Spinal cord (tissue), 10 donors: Measurements from ENCODE around the gene ZSCAN18. TPM values are rescaled to one million over a fixed set of nuclear protein-coding genes. Genes with fewer than 3 reads are reported as not detected.

ENCODE experiments used
- DNase-seq, 6 donors: peaks; one replicate each; pipeline versions ENCODE4 v3.0.0 to v3.0.0-alpha.2; 2013 to 2015; ENCODE audit warnings: low spot score in 6 of 6, low read depth in 4 of 6
- H3K27ac ChIP-seq: one replicate; pipeline ENCODE4 v1.5.1; 2013; ENCODE audit warnings: low read depth, low read length, control low read depth
- H3K27me3 ChIP-seq: one replicate; pipeline ENCODE4 v1.6.1; 2013; ENCODE audit warnings: low read length; ENCODE audit not compliant: control insufficient read depth, insufficient read depth
- H3K36me3 ChIP-seq: one replicate; pipeline ENCODE4 v1.6.1; 2013; ENCODE audit warnings: low read length; ENCODE audit not compliant: control insufficient read depth, insufficient read depth
- H3K4me1 ChIP-seq: one replicate; pipeline ENCODE4 v1.6.1; 2013; ENCODE audit warnings: low read length; ENCODE audit not compliant: control insufficient read depth, insufficient read depth
- H3K4me3 ChIP-seq: one replicate; pipeline ENCODE4 v1.5.1; 2013; ENCODE audit warnings: low read depth, low read length, control low read depth
- H3K9me3 ChIP-seq: one replicate; pipeline ENCODE4 v1.6.1; 2013; ENCODE audit warnings: low read length; ENCODE audit not compliant: control insufficient read depth, insufficient read depth
- WGBS: methylation state at CpG from one replicate; pipeline ENCODE4 v1.1.5; 2013; ENCODE audit warnings: missing lambda C conversion rate; ENCODE audit not compliant: insufficient coverage; 5-methylcytosine and 5-hydroxymethylcytosine counted together
- polyA plus RNA-seq, 2 donors: library from polyadenylated mRNA; unstranded; fragments of 120-200 nt; gene quantifications; one replicate each; pipeline ENCODE4 v1.2.1, GENCODE V29; 2013; ENCODE audit not compliant: insufficient read length in 2 of 2
- total RNA-seq, 2 donors: library from RNA; depleted of rRNA in 1 of 2; stranded (reverse); fragments of 120-200 nt in 1 of 2; fragments of >200 nt in 1 of 2; gene quantifications; one replicate each; pipeline versions ENCODE4 v1.2.3 to v1.2.4, GENCODE V29; 2013 to 2014
- donor health status: healthy.

Gene ZSCAN18
- total and polyA plus RNA-seq, 4 donors, result 81.2 to 151 (median 120) TPM

DNA sequence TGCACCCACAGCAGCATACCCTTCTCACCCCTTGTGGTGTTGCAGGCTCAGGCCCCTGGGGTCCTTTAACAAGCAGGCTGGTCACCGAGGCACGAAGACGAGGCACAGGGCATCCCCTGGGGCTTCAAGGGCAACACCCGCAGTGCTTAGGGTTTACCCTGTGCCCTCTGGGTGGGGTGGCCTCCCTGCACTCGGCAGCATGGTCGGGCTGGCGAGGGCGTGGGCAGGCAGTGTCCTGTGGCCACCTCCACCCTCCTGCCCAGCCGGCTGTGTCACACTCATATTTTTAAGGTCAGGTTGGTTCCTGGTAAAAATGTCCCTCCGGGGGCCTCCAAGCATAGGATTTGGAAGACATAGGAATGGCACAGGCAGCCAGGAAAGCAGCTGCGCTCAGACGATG is 50.4 kb downstream of the ZSCAN18 start:
- 93% methylated on average over 12 of the region's 12 CpGs for WGBS
- Histone ChIP-seq H3K4me3 (no peak overlapping the region), H3K9me3 (peaks cover 33% of the 10 kb centered on the region), H3K27ac (no peak overlapping the region), H3K27me3 (no peaks in the 10 kb centered on the region), H3K4me1 (no peaks in the 10 kb centered on the region), H3K36me3 (peaks cover 41% of the 10 kb centered on the region)
- DNase-seq, result no peak

DNA sequence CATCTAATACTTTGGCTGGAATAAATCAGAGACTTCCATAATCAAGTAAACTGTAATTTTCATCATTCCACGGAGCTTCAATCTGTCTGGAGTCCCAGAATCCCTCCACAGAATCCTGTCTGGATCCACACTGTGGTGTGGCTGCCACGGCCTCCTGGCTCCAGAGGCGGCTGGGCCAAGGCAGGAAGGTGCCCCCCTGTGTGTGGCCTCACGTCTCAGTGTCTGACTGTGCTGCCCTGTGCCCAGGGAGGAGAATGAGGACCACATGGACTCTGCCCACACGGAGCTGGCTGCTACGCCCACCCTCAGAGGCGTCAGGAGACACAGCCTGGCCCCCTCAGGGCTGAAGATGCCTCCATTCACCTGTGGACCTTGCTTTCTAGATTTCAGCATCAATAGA is 51.2 kb downstream of the ZSCAN18 start:
- Histone ChIP-seq H3K4me1 (no peaks in the 10 kb centered on the region), H3K36me3 (peaks cover 37% of the 10 kb centered on the region), H3K27ac (no peak overlapping the region), H3K4me3 (no peak overlapping the region), H3K27me3 (no peaks in the 10 kb centered on the region), H3K9me3 (peaks cover 30% of the 10 kb centered on the region)
- no peak for DNase-seq
- 79% methylated on average over 7 of the region's 7 CpGs for WGBS

DNA sequence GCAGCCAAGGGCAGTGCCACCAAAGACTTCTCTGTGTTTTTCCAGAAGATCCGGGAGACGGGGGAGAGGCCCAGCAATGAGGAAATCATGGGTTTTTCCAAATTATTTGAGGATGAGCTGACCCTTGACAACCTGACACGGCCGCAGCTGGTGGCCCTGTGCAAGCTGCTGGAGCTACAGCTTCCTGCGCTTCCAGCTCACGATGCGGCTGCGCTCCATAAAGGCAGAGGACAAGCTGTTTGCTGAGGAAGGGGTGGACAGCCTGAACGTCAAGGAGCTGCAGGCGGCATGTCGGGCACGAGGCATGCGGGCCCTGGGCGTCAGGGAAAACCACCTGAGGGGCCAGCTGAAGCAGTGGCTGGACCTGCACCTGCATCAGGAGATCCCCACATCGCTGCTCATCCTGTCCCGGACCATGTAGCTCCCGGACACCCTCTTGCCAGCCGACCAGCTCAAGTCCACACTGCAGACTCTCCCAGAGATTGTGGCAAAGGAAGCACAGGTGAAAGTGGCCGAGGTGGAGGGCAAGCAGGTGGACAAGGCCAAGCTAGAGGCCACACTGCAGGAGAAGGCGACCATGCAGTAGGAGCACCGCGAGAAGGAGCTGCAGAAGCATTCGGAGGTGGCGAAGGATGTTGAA is 52.5 kb downstream of the ZSCAN18 start:
- no peak for DNase-seq
- H3K4me1 ChIP-seq, result no peaks in the 10 kb centered on the region
- H3K27ac ChIP-seq, result no peak overlapping the region
- no peaks in the 10 kb centered on the region for H3K27me3 ChIP-seq
- 96% methylated on average over 24 of the region's 24 CpGs for WGBS
- peaks cover 38% of the 10 kb centered on the region for H3K36me3 ChIP-seq
- H3K9me3 ChIP-seq, result peaks cover 23% of the 10 kb centered on the region
- H3K4me3 ChIP-seq, result no peak overlapping the region

DNA sequence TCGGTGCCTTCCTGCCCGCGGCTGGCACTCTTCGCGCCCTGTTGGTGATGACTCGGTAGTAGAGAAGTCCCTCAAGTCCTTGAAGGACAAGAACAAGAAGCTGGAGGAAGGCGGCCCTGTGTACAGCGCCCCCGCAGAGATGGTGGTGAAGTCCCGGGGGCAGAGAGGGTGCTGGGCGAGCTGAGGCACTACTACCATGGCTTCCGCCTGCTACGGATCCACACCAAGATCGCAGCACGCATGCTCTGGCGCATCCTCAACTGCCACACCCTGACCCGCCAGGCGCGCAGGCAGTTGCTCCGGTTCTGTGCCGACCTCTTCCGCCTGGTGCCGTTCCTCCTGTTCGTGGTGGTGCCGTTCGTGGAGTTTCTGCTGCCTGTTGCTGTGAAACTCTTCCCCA is 53.1 kb downstream of the ZSCAN18 start:
- H3K4me3 ChIP-seq, result no peak overlapping the region
- H3K4me1 ChIP-seq, result no peaks in the 10 kb centered on the region
- H3K27ac ChIP-seq, result no peak overlapping the region
- 91% methylated on average over 26 of the region's 26 CpGs for WGBS
- H3K27me3 ChIP-seq, result no peaks in the 10 kb centered on the region
- H3K9me3 ChIP-seq, result peaks cover 23% of the 10 kb centered on the region
- no peak for DNase-seq
- peaks cover 44% of the 10 kb centered on the region for H3K36me3 ChIP-seq

DNA sequence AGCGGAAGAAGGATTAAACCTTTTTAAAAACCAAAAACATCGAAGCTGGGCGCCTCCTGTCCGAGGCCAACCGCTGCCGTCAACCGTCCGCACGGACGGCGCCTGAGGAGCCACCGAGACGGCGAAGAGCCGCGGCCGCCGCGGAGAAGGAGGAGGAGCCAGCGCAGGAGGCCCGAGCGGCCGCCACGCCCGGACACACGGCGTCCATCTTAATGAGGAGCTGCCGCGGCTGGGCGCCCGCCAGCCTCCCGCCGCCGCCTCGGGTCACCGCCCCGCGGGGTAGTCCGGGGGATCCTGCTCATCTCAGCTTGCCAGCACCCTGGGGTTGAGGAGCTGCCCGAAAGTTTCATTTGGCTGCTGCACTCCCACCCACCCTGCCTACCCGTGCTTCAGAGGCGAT is 53.6 kb downstream of the ZSCAN18 start:
- Histone ChIP-seq H3K27ac (no peak overlapping the region), H3K27me3 (no peaks in the 10 kb centered on the region), H3K36me3 (peaks cover 45% of the 10 kb centered on the region), H3K4me3 (no peak overlapping the region), H3K4me1 (no peaks in the 10 kb centered on the region), H3K9me3 (peaks cover 20% of the 10 kb centered on the region)
- 42% methylated on average over 41 of the region's 42 CpGs for WGBS
- DNase-seq, result no peak

DNA sequence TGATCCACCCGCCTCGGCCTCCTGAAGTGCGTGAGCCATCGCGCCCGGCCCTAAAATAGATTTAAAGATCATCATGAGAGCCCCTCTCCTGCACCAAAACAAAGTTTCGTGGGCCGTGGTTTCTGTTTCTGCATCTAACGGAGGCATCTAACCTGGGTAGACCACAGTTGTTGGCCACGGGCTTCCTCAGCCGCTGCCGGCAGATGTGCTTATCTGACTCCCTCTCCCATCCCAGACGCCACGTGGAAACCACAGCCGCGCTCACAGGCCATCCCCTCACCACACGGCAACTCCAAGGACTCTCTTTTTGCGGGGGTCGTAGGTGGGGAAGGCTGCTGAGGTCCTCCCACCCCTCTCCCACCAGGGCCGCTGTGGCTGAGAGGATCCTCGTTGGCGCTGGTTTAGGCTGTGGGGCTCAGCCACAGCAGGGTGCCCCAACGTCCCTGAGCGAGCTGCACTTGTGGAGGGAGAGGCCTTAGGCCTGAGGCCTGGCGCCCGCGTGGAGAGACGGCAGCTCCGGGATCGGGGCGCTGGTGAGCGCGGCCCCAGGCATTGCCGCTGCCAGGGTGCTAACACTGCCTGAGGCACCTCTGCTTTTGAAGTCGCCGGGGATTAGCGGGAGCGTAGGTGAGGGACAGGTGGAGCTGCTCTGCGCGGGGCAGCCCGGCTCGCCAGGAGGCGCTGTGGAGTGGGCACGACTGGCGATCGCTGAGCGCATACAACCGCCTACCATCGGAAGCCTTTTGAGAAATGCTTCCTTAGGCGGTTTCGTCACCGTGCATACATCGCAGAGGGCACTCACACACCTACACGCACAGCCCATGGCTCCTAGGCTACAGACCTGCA is 55.3 kb downstream of the ZSCAN18 start:
- Histone ChIP-seq H3K9me3 (peaks cover 13% of the 10 kb centered on the region), H3K27ac (no peak overlapping the region), H3K36me3 (peaks cover 47% of the 10 kb centered on the region), H3K4me1 (peaks cover 12% of the 10 kb centered on the region), H3K27me3 (no peaks in the 10 kb centered on the region), H3K4me3 (no peak overlapping the region)
- DNase-seq, result no peak
- 36% methylated on average over 42 of the region's 54 CpGs for WGBS

DNA sequence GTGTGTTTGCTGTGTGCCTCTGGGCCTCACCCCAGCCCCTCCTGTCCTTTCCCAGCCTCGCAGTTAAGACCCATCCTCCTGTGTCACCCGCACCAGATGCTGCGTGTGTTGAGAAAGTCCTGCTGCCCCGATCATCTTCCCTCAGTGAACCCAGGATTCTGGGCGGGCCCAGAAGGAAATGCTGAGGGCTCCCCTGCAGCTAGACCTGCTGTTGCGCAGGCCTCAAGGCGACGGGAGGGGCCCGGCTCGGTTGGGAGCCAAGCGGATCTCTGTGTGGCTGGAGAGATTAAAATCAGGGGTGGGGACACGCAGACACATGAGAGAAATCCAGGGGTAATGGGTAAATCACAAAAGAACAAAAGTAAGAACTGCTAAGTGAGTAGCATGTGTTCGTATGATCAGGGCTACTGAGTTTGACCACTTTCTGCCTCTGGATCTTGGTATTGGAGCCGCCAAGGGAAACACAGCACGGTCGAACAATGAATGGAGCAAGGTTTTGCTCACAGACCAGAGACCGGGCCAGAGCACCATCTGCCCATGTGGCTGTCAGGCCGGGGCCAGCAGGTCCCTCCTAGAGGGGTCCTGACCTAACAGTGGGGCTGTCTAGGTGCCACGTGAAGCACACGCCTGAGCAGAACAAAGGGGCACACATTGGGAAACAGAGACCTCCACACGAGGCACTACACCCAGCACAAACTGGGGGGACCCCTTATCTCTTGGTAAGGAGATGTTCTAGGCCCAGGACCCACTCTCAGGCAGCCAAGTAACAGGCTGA is 57.1 kb downstream of the ZSCAN18 start:
- no peak for DNase-seq
- H3K36me3 ChIP-seq, result peaks cover 42% of the 10 kb centered on the region
- H3K9me3 ChIP-seq, result peaks cover 10% of the 10 kb centered on the region
- peaks cover 12% of the 10 kb centered on the region for H3K4me1 ChIP-seq
- H3K4me3 ChIP-seq, result no peak overlapping the region
- H3K27ac ChIP-seq, result no peak overlapping the region
- H3K27me3 ChIP-seq, result no peaks in the 10 kb centered on the region
- WGBS, result 79% methylated on average over 21 of the region's 21 CpGs

DNA sequence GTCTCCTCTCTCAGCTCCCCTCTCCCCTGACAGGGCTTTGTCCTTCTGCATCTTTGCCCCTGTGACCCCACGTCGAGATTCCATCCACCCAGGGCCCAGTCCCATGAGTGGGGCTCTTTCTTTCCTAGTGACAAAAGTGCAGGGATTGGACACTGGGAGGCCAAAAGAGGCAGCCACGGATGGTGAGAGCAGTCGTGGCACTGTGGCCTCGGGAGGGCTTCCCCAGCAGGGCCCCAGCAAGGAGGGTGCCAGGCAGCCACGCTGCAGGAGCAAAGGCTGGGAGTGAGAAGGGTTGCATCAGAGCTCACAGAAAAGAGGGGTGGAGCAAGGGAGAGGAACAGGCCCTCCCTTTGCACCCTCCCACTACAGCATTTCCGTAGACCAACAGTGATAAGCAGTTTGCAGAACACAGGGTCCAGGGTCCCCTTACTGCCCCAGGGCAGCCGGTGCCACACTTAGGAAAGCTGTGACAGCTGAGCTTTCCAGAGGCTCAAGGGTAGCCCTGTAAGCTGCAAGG is 59.3 kb downstream of the ZSCAN18 start:
- no peak for DNase-seq
- H3K27ac ChIP-seq, result no peak overlapping the region
- peaks cover 6% of the 10 kb centered on the region for H3K9me3 ChIP-seq
- 21% methylated on average over 6 of the region's 8 CpGs for WGBS
- H3K4me3 ChIP-seq, result no peak overlapping the region
- no peaks in the 10 kb centered on the region for H3K27me3 ChIP-seq
- peaks cover 31% of the 10 kb centered on the region for H3K36me3 ChIP-seq
- peaks cover 20% of the 10 kb centered on the region for H3K4me1 ChIP-seq

DNA sequence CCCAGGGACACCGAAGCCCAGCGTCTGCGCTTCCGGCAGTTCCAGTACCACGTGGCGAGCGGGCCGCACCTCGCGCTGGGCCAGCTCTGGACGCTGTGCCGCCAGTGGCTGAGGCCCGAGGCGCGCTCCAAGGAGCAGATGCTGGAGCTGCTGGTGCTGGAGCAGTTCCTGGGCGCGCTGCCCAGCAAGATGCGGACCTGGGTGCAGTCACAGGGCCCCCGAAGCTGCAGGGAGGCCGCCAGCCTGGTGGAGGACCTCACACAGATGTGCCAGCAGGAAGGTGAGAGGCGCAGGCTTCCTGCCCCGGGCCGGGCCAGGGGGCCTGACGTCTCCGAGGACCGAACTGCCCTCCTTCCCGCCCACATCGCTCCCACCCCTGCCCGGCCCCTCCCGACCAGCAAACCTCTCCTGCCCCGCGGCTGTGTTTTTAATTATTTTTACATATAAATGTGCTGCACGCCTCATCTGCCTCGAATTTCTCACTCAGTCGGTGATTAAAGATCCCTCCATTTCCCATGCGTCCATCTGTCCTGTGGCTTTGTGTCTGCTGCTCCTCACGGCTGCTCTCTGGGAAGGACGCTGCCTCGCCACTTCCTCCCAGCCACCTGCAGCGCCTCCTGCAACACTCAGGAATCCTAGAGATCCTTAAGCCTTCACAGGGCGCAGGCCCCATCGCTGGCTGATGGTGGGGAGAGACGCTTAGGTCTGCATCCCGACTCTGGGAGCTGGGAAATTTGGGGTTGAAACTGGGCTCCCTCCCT is 59.9 kb downstream of the ZSCAN18 start:
- Histone ChIP-seq H3K4me3 (no peak overlapping the region), H3K27ac (no peak overlapping the region), H3K4me1 (peaks cover 25% of the 10 kb centered on the region), H3K9me3 (peaks cover 4% of the 10 kb centered on the region), H3K36me3 (peaks cover 30% of the 10 kb centered on the region), H3K27me3 (no peaks in the 10 kb centered on the region)
- 13% methylated on average over 34 of the region's 44 CpGs for WGBS
- DNase-seq, result peak in 2 of 6 donors; percentile 63 to 77
